SK-N-SH (cell line): ENCODE results near the gene CLIC1. TPM values are rescaled to one million over a fixed set of nuclear protein-coding genes. Genes with fewer than 3 reads are reported as not detected.

ENCODE experiments used
- CTCF ChIA-PET: fragments of 300-600, 350-600 bp; formaldehyde crosslinking; extraction: SDS; loops from one replicate; lab custom pipeline; 2021; lab: Yijun Ruan, JAX
- POLR2A ChIA-PET: fragments of 350-600 bp; sonication (Branson Sonifier 250); formaldehyde crosslinking; extraction: SDS; loops from one replicate; lab custom pipeline; 2020; ENCODE audit warnings: antibody characterized with exemption, inconsistent platforms; lab: Yijun Ruan, JAX
- DNase-seq: peaks from one replicate; pipeline ENCODE4 v3.0.0; 2012
- H2AFZ ChIP-seq: fragments of 200-600 bp; sonication (generic); 2 replicates; pipeline ENCODE4 v1.8.1; 2016; ENCODE audit warnings: antibody characterized with exemption, mild to moderate bottlenecking, low read depth
- H3F3A ChIP-seq: fragments of 200-600 bp; sonication (generic); replicated peaks from 2 replicates; pipeline ENCODE3; 2016; ENCODE audit warnings: antibody characterized with exemption, mild to moderate bottlenecking; ENCODE audit not compliant: insufficient read depth
- H3K27ac ChIP-seq, 2 experiments: fragments of 200-500 bp in 1 of 2; fragments of 200-600 bp in 1 of 2; sonication (Bioruptor generic) in 1 of 2; sonication (generic), shearing (Covaris generic) in 1 of 2; 2 replicates each; pipeline versions ENCODE4 v1.5.1 to v1.6.1; 2014 to 2016; ENCODE audit warnings: low read depth in 2 of 2, inconsistent platforms in 1 of 2, low read length in 1 of 2, mild to moderate bottlenecking in 1 of 2, mixed read lengths in 1 of 2
- H3K27me3 ChIP-seq: fragments of 200-600 bp; sonication (generic), shearing (Covaris generic); 2 replicates; pipeline ENCODE4 v1.6.1; 2016; ENCODE audit warnings: mixed run types; ENCODE audit not compliant: insufficient read depth
- H3K36me3 ChIP-seq, 2 experiments: fragments of 200-500 bp in 1 of 2; fragments of 200-600 bp in 1 of 2; sonication (Bioruptor generic) in 1 of 2; sonication (generic) in 1 of 2; replicated peaks in 1 of 2; 2 replicates each; pipeline versions ENCODE3 to v1.5.1; 2014 to 2016; ENCODE audit warnings: low read length in 1 of 2, mild to moderate bottlenecking in 1 of 2; ENCODE audit not compliant: insufficient read depth in 2 of 2, control insufficient read depth in 1 of 2
- H3K4me1 ChIP-seq, 2 experiments: fragments of 200-500 bp in 1 of 2; fragments of 200-600 bp in 1 of 2; sonication (Bioruptor generic) in 1 of 2; sonication (generic), shearing (Covaris generic) in 1 of 2; 2 replicates each; pipeline versions ENCODE4 v1.5.1 to v1.6.1; 2014 to 2016; ENCODE audit warnings: low read depth in 1 of 2, low read length in 1 of 2, mixed run types in 1 of 2; ENCODE audit not compliant: insufficient read depth in 2 of 2, control insufficient read depth in 1 of 2
- H3K4me2 ChIP-seq: fragments of 200-600 bp; sonication (generic), shearing (Covaris generic); 2 replicates; pipeline ENCODE4 v1.6.1; 2017; ENCODE audit warnings: mixed run types
- H3K4me3 ChIP-seq, 2 experiments: fragments of 200-500 bp in 1 of 2; fragments of 200-600 bp in 1 of 2; sonication (Bioruptor generic) in 1 of 2; sonication (generic), shearing (Covaris generic) in 1 of 2; 2 replicates each; pipeline versions ENCODE4 v1.5.1 to v1.8.1; 2014 to 2016; ENCODE audit warnings: low read depth in 2 of 2, inconsistent platforms in 1 of 2, low read length in 1 of 2, mild to moderate bottlenecking in 1 of 2, mixed read lengths in 1 of 2, moderate library complexity in 1 of 2
- H3K79me2 ChIP-seq: fragments of 200-600 bp; sonication (generic); 2 replicates; pipeline ENCODE4 v1.8.1; 2017; ENCODE audit warnings: mild to moderate bottlenecking; ENCODE audit not compliant: insufficient read depth
- H3K9ac ChIP-seq: fragments of 200-600 bp; sonication (generic); 2 replicates; pipeline ENCODE4 v1.6.1; 2017; ENCODE audit warnings: mixed run types
- H3K9me2 ChIP-seq: fragments of 200-600 bp; sonication (generic); 2 replicates; pipeline ENCODE4 v1.6.1; 2017; ENCODE audit warnings: mixed run types
- H3K9me3 ChIP-seq: fragments of 200-600 bp; sonication (generic); 2 replicates; pipeline ENCODE4 v1.6.1; 2017; ENCODE audit warnings: mixed run types, mild to moderate bottlenecking, moderate library complexity
- H4K20me1 ChIP-seq: fragments of 200-600 bp; sonication (generic); 2 replicates; pipeline ENCODE4 v1.6.1; 2017; ENCODE audit warnings: mild to moderate bottlenecking, mixed run types; ENCODE audit not compliant: insufficient read depth
- CHD2 ChIP-seq: fragments of 150-350 bp; IDR thresholded peaks from 2 replicates; pipeline ENCODE4 v1.6.1; 2018; ENCODE audit warnings: low read length; ENCODE audit not compliant: partially characterized antibody
- CTCF ChIP-seq: fragments of 200-600 bp; sonication (generic); IDR thresholded peaks from 2 replicates; pipeline ENCODE4 v1.6.1; 2017; ENCODE audit warnings: antibody characterized with exemption, mild to moderate bottlenecking, moderate library complexity
- IRF3 ChIP-seq: fragments of 150-350 bp; IDR thresholded peaks from 2 replicates; pipeline ENCODE4 v1.6.1; 2016; ENCODE audit warnings: mild to moderate bottlenecking, low read depth, low read length
- JUND ChIP-seq: IDR thresholded peaks from 2 replicates; pipeline ENCODE4 v1.4.0; 2012
- MEF2A ChIP-seq: IDR thresholded peaks from 2 replicates; pipeline ENCODE4 v1.4.0; 2012; ENCODE audit warnings: low read depth, borderline replicate concordance
- MXI1 ChIP-seq: IDR thresholded peaks from 2 replicates; pipeline ENCODE4 v1.6.1; 2012; ENCODE audit warnings: mild to moderate bottlenecking, low read depth, low read length, improper control_type of control experiment
- SIN3A ChIP-seq: IDR thresholded peaks from 2 replicates; pipeline ENCODE4 v1.6.1; 2012; ENCODE audit warnings: low read depth, mild to moderate bottlenecking, low read length, moderate library complexity, borderline replicate concordance
- TCF12 ChIP-seq: IDR thresholded peaks from 2 replicates; pipeline ENCODE4 v1.4.0; 2012
- ZBTB33 ChIP-seq: IDR thresholded peaks from 2 replicates; pipeline ENCODE4 v1.4.0; 2012; ENCODE audit warnings: low read depth, borderline replicate concordance
- WGBS: methylation state at CpG from one replicate; pipeline ENCODE4 v1.1.6; 2017; ENCODE audit warnings: low lambda C conversion rate; 5-methylcytosine and 5-hydroxymethylcytosine counted together
- polyA plus RNA-seq, 3 experiments: library from polyadenylated mRNA; depleted of rRNA; stranded (reverse); fragments of >200 nt; gene quantifications; 2 replicates each; pipeline ENCODE4 v1.2.3, GENCODE V29; 2012
- TF ChIP-seq, protein P1 (sequence below): fragments of 150-350 bp; IDR thresholded peaks from 2 replicates; pipeline ENCODE4 v1.6.1; 2017; ENCODE audit warnings: antibody characterized with exemption, low read length, low read depth, borderline replicate concordance

CLIC1 gene
- polyA plus RNA-seq, 1 of the 3 experiments (the other 2 are of a cell fraction) = 520 TPM

DNA sequence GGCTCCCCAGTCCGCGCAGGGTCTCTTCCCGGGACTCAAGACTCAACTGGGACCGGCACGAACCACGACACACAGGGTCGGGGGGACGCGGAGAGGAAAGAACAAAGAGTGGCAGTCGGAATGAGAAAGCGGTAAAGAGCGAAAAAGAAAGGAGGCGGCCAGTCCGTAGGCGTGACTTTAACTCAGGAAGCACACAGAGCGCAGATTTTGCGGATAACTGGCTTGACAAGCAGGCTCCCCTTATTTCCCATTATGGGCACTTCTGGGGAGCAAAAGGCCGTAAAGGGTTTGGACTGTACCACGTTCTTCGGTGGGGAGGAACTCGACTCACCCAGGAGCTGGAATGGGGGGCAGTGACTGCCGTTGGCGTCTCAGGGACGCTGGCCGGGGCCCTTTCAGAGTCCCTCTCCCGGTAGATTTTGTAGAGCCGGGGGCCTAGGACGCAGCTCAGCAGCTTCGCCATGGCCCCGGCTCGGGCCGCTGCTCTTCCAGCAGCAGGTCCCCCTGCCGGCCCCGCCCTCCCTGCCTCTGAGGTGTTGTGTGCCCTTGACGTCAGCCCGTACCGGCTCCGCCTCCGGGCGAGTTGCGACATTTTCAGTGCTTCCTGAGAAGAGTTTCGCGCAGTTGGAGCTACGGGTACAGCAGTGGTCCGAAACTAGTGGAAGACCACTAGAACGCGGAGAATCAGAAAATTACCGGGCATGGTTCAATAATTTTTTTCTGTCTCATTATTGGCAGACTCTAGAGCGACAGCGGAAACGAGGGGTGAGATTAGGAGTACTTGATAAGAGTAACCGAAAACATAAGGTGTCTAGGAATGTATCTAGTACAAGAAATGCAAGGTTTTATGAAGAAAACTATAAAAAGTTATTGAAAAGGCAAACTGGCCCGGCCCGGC is 33.3 kb downstream of the CLIC1 start, which contains the start of gene ABHD16A (continued):
- TF ChIP-seq CTCF (no peak), SIN3A (peak; percentile 67; the same call in 1 of the 2 replicates), JUND (no peak), CHD2 (peak; percentile 76), MEF2A (no peak), ZBTB33 (0 out of 2 replicates have a peak, but pooled peaks have one; percentile 41), TCF12 (no peak), MXI1 (peak; percentile 100)
- TF ChIP-seq, protein P1, sequence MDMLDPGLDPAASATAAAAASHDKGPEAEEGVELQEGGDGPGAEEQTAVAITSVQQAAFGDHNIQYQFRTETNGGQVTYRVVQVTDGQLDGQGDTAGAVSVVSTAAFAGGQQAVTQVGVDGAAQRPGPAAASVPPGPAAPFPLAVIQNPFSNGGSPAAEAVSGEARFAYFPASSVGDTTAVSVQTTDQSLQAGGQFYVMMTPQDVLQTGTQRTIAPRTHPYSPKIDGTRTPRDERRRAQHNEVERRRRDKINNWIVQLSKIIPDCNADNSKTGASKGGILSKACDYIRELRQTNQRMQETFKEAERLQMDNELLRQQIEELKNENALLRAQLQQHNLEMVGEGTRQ = no peak

- Histone ChIP-seq H3K4me2 (peak overlapping the region; percentile 97), H3K27ac (peak overlapping the region; percentile 87 to 89), H3K36me3 (peaks cover 0 to 17% of the 10 kb centered on the region in 2 experiments), H3K4me3 (peak overlapping the region; percentile 81 to 98), H3K9me3 (no peaks in the 10 kb centered on the region), H3K27me3 (no peaks in the 10 kb centered on the region), H3K79me2 (peaks cover 36% of the 10 kb centered on the region), H3K4me1 (peaks cover 0 to 15% of the 10 kb centered on the region in 2 experiments; a peak in 2 of 4 replicates), H3F3A (peaks cover 12% of the 10 kb centered on the region)
- no peak for DNase-seq
- 2% methylated on average over 10 of the region's 10 CpGs for whole genome bisulfite sequencing
- no peak for TF ChIP-seq IRF3
- TF ChIP-seq, all 33 proteins: peak for 0
- H3K9ac ChIP-seq = peak overlapping the region; percentile 95
- ChIA-PET CTCF (interaction anchor here (0.7 to 1.7 kb wide), 4 partner anchors 10 to 126 kb away, joined by 3 to 5 read pairs (median 4); partner anchors contain the start of gene MSH5), POLR2A (interaction anchor here (1.0 to 1.8 kb wide), 5 partner anchors 8 to 128 kb away, joined by 3 to 7 read pairs (median 4); partner anchors contain the start of genes HSPA1B and VARS1)
- H2AFZ ChIP-seq = peak overlapping the region; percentile 91
- no peaks in the 10 kb centered on the region for H3K9me2 ChIP-seq
- no peaks in the 10 kb centered on the region for H4K20me1 ChIP-seq
Measured at GRCh38 chr6:31702405-31702818, 33.9 kb downstream of the CLIC1 start.
